OCI-LY7 (cell line): ENCODE measurements around the gene CTRB1. TPM values are rescaled to one million over a fixed set of nuclear protein-coding genes. Genes with fewer than 3 reads are reported as not detected.
"Not testable (repeated sequence)": the region's sequence is repeated elsewhere in the genome, so short reads cannot be mapped to it uniquely, and the experiment has no call there.

Experiments
- BruUV-seq: library from RNA; stranded (reverse); fragments of 400-500 nt; replicated peaks from 2 replicates; lab custom pipeline; 2021; lab: Mats Ljungman, UMichigan
- CTCF ChIA-PET: fragments of 300-600 bp; sonication (Branson Sonifier 250); formaldehyde crosslinking; loops from one replicate; lab custom pipeline; 2022; ENCODE audit warnings: antibody characterized with exemption; ENCODE audit not compliant: unreplicated experiment; lab: Charles Lee
- POLR2A ChIA-PET: fragments of 300-600 bp; sonication (Branson Sonifier 250); formaldehyde crosslinking; loops from one replicate; lab custom pipeline; 2022; ENCODE audit warnings: antibody characterized with exemption; lab: Charles Lee
- DNase-seq: peaks from one replicate; pipeline ENCODE4 v3.0.0-alpha.2; 2015; ENCODE audit warnings: low spot score
- H2AFZ ChIP-seq: fragments of 200-600 bp; sonication (generic), shearing (Covaris generic); 2 replicates; pipeline ENCODE4 v1.6.1; 2014; ENCODE audit warnings: mild to moderate bottlenecking, antibody characterized with exemption, low read length, moderate library complexity
- H3K27ac ChIP-seq: fragments of 200-600 bp; sonication (generic); 2 replicates; pipeline ENCODE4 v1.5.1; 2014; ENCODE audit warnings: mixed run types, low read depth, mild to moderate bottlenecking, moderate library complexity, low read length, inconsistent platforms; ENCODE audit not compliant: poor library complexity, severe bottlenecking
- H3K36me3 ChIP-seq: fragments of 200-600 bp; sonication (generic); 2 replicates; pipeline ENCODE4 v1.6.1; 2014; ENCODE audit warnings: mild to moderate bottlenecking, antibody characterized with exemption, low read length, moderate library complexity, mixed read lengths; ENCODE audit not compliant: insufficient read depth
- H3K4me1 ChIP-seq: fragments of 200-600 bp; sonication (generic); 2 replicates; pipeline ENCODE4 v1.5.1; 2014; ENCODE audit warnings: mild to moderate bottlenecking, low read length; ENCODE audit not compliant: insufficient read depth, poor library complexity, severe bottlenecking
- H3K4me2 ChIP-seq: fragments of 200-600 bp; sonication (generic); 2 replicates; pipeline ENCODE4 v1.6.1; 2014; ENCODE audit warnings: mild to moderate bottlenecking, low read length
- H3K4me3 ChIP-seq: fragments of 200-600 bp; sonication (generic); 2 replicates; pipeline ENCODE4 v1.5.1; 2014; ENCODE audit warnings: mild to moderate bottlenecking, low read depth, low read length; ENCODE audit not compliant: poor library complexity, severe bottlenecking
- H3K79me2 ChIP-seq: fragments of 200-600 bp; sonication (generic); 2 replicates; pipeline ENCODE4 v1.6.1; 2016; ENCODE audit warnings: low read depth, mild to moderate bottlenecking, low read length, moderate library complexity, mixed read lengths; ENCODE audit not compliant: insufficient read depth
- H3K9me2 ChIP-seq: fragments of 200-600 bp; sonication (generic); 2 replicates; pipeline ENCODE4 v1.6.1; 2016; ENCODE audit warnings: mild to moderate bottlenecking, low read length, mixed read lengths; ENCODE audit not compliant: insufficient read depth
- H3K9me3 ChIP-seq: fragments of 200-600 bp; sonication (generic); 2 replicates; pipeline ENCODE4 v1.6.1; 2014; ENCODE audit warnings: mild to moderate bottlenecking, mixed run types, low read length, mixed read lengths
- H4K20me1 ChIP-seq: fragments of 200-600 bp; sonication (generic); 2 replicates; pipeline ENCODE4 v1.6.1; 2014; ENCODE audit warnings: mild to moderate bottlenecking, antibody characterized with exemption, low read length, moderate library complexity, mixed read lengths; ENCODE audit not compliant: insufficient read depth
- CTCF ChIP-seq: fragments of 200-600 bp; sonication (generic); conservative IDR thresholded peaks from 2 replicates; pipeline ENCODE4 v1.5.1; 2014; ENCODE audit warnings: mild to moderate bottlenecking, antibody characterized with exemption, low read length, moderate library complexity, mixed read lengths
- EZH2phosphoT487 ChIP-seq: fragments of 200-600 bp; sonication (generic); IDR thresholded peaks from 2 replicates; pipeline ENCODE4 v1.6.1; 2018; ENCODE audit warnings: low read depth, borderline replicate concordance, mild to moderate bottlenecking, mixed run types, antibody characterized with exemption, low read length, moderate library complexity, mixed read lengths
- intact Hi-C: fragments of 100-400 bp; cut with micrococcal nuclease; formaldehyde crosslinking; loops from one replicate; pipeline ENCODE4 v1.10.0; 2022; ENCODE audit not compliant: unreplicated experiment
- total RNA-seq, 2 experiments: library from RNA; depleted of rRNA in 1 of 2; stranded (reverse); fragments of >200 nt in 1 of 2; shearing (Covaris generic) in 1 of 2; gene quantifications; 2 replicates each; pipeline ENCODE4 v1.2.3, GENCODE V29; 2014 to 2022

CTRB1 gene
- total RNA-seq, 2 experiments from 2014 or later, result not detected

GRCh38 chr16:75241412-75241811, 22.6 kb downstream of the CTRB1 start:
- TF ChIP-seq EZH2phosphoT487 (no peak), CTCF (no peak)
- no peak overlapping the region for H2AFZ ChIP-seq
- peaks cover 19% of the 10 kb centered on the region for H3K4me1 ChIP-seq
- no peaks in the 10 kb centered on the region for H3K9me3 ChIP-seq
- intact Hi-C loops, result no loop called here
- no peak overlapping the region for H3K27ac ChIP-seq
- H4K20me1 ChIP-seq, result no peaks in the 10 kb centered on the region
- H3K4me3 ChIP-seq, result no peak overlapping the region
- ChIA-PET CTCF (no interaction called here), POLR2A (no interaction called here)
- H3K79me2 ChIP-seq, result no peaks in the 10 kb centered on the region
- no peaks in the 10 kb centered on the region for H3K36me3 ChIP-seq
- H3K9me2 ChIP-seq, result no peaks in the 10 kb centered on the region
- no TSS peak for BruUV-seq
- DNase-seq, result no peak
- H3K4me2 ChIP-seq, result no peak overlapping the region

- Histone ChIP-seq H3K9me2 (no peaks in the 10 kb centered on the region), H3K4me2 (no peak overlapping the region), H3K79me2 (no peaks in the 10 kb centered on the region), H3K4me1 (peaks cover 19% of the 10 kb centered on the region), H3K27ac (no peak overlapping the region), H3K9me3 (no peaks in the 10 kb centered on the region), H3K36me3 (no peaks in the 10 kb centered on the region), H4K20me1 (no peaks in the 10 kb centered on the region), H2AFZ (no peak overlapping the region), H3K4me3 (no peak overlapping the region)
- intact Hi-C loops, result no loop called here
- ChIA-PET POLR2A (no interaction called here), CTCF (no interaction called here)
- no peak for DNase-seq
- no TSS peak for BruUV-seq
- no peak for TF ChIP-seq CTCF
Observed at GRCh38 chr16:75241955-75242354, 23.2 kb downstream of the CTRB1 start.

GRCh38 chr16:75242436-75243078, 23.8 kb downstream of the CTRB1 start:
- H4K20me1 ChIP-seq, BruUV-seq, POLR2A ChIA-PET, H3K36me3 ChIP-seq, CTCF ChIA-PET, H3K79me2 ChIP-seq, H3K4me2 ChIP-seq, H2AFZ ChIP-seq, H3K9me3 ChIP-seq, H3K9me2 ChIP-seq, H3K4me3 ChIP-seq, DNase-seq, H3K27ac ChIP-seq, intact Hi-C loops: not testable (repeated sequence)
- peaks cover 19% of the 10 kb centered on the region for H3K4me1 ChIP-seq
